ENCODE measurements around the gene TNFRSF12A. TPM values are rescaled to one million over a fixed set of nuclear protein-coding genes. Genes with fewer than 3 reads are reported as not detected.
"Not testable (repeated sequence)": the region's sequence is repeated elsewhere in the genome, so short reads cannot be mapped to it uniquely, and the experiment has no call there.

TNFRSF12A gene
- total RNA-seq, 6 experiments from 2014 or later = 392 to 451 (median 429) TPM

DNA sequence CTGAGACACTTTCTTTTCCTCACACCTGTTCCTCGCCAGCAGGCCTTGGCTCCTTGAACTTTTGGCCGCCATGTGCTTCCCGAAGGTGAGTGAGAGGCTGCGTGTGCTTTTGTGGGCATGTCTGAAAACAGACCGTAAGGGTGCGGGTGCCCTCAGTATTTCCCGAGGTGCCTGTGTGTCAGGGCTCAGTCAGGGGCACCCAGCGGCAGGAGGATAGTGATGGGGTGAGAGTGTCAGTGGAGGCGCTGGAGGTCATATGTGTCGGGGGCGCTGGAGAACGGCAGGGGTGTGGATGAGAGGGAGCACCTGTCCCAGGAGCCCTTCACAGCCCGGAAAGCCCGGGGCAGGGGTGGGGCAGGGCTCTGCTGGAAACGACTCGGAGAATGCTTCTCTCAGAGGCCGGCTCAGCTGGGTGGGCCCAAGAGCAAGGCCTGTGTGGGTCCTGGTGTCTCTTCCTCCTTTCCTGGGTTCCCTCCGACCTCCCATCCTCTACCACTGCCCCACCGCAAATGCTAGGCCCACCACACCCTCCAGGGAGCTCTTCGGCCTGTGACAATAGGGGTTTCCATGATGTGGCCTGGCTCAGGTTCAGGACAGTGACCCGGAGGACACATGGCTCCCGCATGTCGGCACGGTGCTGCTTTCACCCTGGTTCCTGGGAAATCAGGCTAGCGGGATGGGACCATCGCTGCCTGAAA, 45.7 kb downstream of the TNFRSF12A start:
- DNase-seq = no peak
- H3K9me3 Mint-ChIP-seq = no peaks in the 10 kb centered on the region
- TF ChIP-seq, protein P1, sequence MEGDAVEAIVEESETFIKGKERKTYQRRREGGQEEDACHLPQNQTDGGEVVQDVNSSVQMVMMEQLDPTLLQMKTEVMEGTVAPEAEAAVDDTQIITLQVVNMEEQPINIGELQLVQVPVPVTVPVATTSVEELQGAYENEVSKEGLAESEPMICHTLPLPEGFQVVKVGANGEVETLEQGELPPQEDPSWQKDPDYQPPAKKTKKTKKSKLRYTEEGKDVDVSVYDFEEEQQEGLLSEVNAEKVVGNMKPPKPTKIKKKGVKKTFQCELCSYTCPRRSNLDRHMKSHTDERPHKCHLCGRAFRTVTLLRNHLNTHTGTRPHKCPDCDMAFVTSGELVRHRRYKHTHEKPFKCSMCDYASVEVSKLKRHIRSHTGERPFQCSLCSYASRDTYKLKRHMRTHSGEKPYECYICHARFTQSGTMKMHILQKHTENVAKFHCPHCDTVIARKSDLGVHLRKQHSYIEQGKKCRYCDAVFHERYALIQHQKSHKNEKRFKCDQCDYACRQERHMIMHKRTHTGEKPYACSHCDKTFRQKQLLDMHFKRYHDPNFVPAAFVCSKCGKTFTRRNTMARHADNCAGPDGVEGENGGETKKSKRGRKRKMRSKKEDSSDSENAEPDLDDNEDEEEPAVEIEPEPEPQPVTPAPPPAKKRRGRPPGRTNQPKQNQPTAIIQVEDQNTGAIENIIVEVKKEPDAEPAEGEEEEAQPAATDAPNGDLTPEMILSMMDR (IDR thresholded peaks at IDR 0.05) = no peak
- no peak overlapping the region for H3K27ac Mint-ChIP-seq
- peaks cover 9% of the 10 kb centered on the region for H3K4me1 Mint-ChIP-seq (ENCODE audit: low read depth)
- H3K4me3 Mint-ChIP-seq = no peak overlapping the region
- peaks cover 4% of the 10 kb centered on the region for H3K27me3 Mint-ChIP-seq (ENCODE audit: insufficient read depth)
- H3K36me3 Mint-ChIP-seq (ENCODE audit: low read depth) = no peaks in the 10 kb centered on the region

DNA sequence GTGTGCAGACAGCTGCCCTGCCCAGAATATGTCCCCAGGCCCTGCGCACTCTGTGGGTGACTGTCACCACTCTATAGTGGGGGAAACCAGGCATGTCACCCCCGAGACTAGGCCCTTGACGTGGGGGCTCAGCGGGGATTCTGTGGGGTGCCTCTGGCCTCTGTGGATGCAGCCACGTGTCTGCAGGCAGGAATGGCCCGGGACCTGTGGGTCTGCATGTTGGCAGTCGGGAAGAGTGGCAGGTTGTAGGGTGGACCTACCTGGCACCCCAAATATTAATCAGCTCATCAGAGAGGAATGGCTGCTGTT, 46.2 kb downstream of the TNFRSF12A start:
- Mint-ChIP-seq H3K4me3 (no peak overlapping the region), H3K4me1 (ENCODE audit: low read depth) (peaks cover 9% of the 10 kb centered on the region), H3K36me3 (ENCODE audit: low read depth) (no peaks in the 10 kb centered on the region), H3K27me3 (ENCODE audit: insufficient read depth) (peaks cover 7% of the 10 kb centered on the region), H3K27ac (no peak overlapping the region), H3K9me3 (no peaks in the 10 kb centered on the region)
- TF ChIP-seq, protein P1 (IDR thresholded peaks at IDR 0.05) = no peak
- no peak for DNase-seq

DNA sequence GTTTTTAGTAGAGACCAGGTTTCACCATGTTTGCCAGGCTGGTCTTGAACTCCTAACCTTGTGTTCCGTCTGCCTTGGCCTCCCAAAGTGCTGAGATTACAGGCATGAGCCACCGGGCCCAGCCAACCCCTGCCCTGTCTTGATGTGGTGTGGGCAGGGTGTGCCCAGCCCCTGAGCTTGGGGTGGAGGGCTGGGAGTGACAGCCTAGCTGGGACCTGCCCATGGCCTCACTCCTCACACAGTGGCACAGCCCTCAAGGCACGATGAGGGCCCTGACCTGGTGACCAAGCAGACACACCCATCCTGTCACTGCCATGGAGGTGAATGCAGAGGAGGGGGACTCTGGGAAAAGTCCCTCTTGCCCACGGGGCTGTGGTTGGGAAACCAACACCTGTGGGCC, 48.3 kb downstream of the TNFRSF12A start:
- no peak overlapping the region for H3K27ac Mint-ChIP-seq
- peaks cover 9% of the 10 kb centered on the region for H3K27me3 Mint-ChIP-seq (ENCODE audit: insufficient read depth)
- H3K4me1 Mint-ChIP-seq (ENCODE audit: low read depth) = peaks cover 9% of the 10 kb centered on the region
- TF ChIP-seq, protein P1 (IDR thresholded peaks at IDR 0.05) = no peak
- H3K9me3 Mint-ChIP-seq = no peaks in the 10 kb centered on the region
- no peak for DNase-seq
- H3K36me3 Mint-ChIP-seq (ENCODE audit: low read depth) = no peaks in the 10 kb centered on the region
- no peak overlapping the region for H3K4me3 Mint-ChIP-seq

DNA sequence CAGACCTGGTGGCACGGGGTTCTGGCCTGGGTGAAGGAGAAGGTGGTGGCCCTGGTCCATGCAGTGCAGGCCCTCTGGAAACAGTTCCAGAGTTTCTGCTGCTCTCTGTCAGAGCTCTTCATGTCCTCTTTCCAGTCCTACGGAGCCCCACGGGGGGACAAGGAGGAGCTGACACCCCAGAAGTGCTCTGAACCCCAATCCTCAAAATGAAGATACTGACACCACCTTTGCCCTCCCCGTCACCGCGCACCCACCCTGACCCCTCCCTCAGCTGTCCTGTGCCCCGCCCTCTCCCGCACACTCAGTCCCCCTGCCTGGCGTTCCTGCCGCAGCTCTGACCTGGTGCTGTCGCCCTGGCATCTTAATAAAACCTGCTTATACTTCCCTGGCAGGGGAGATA, 49.0 kb downstream of the TNFRSF12A start:
- H3K9me3 Mint-ChIP-seq; H3K36me3 Mint-ChIP-seq (ENCODE audit: low read depth); H3K4me3 Mint-ChIP-seq; H3K4me1 Mint-ChIP-seq (ENCODE audit: low read depth); H3K27ac Mint-ChIP-seq; DNase-seq: not testable (repeated sequence)
- H3K27me3 Mint-ChIP-seq (ENCODE audit: insufficient read depth) = peaks cover 15% of the 10 kb centered on the region

DNA sequence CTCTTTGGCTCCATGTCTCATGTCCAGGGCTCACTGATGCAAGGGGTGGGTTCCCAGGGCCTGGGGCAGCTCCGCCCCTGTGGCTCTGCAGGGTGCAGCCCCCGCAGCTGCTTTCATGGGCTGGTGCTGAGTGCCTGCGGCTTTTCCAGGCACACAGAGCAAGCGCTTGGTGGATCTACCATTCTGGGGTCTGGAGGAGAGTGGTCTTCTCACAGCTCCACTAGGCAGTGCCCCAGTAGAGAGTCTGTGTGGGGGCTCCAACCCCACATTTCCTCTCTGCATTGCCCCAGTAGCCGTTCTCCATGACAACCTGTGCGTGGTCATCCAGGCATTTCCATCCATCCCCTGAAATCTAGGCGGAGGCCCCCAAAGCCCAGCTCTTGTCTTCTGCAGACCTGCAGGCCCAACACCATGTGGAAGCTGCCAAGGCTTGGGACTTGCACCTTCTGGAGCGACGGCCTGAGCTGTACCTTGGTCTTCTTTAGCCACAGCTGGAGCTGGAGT, 50.5 kb downstream of the TNFRSF12A start:
- Mint-ChIP-seq H3K27ac (no peak overlapping the region), H3K4me1 (ENCODE audit: low read depth) (peaks cover 1% of the 10 kb centered on the region), H3K9me3 (no peaks in the 10 kb centered on the region), H3K4me3 (no peak overlapping the region), H3K27me3 (ENCODE audit: insufficient read depth) (peaks cover 24% of the 10 kb centered on the region), H3K36me3 (ENCODE audit: low read depth) (no peaks in the 10 kb centered on the region)
- no peak for DNase-seq
- TF ChIP-seq, protein P1 (IDR thresholded peaks at IDR 0.05) = no peak

DNA sequence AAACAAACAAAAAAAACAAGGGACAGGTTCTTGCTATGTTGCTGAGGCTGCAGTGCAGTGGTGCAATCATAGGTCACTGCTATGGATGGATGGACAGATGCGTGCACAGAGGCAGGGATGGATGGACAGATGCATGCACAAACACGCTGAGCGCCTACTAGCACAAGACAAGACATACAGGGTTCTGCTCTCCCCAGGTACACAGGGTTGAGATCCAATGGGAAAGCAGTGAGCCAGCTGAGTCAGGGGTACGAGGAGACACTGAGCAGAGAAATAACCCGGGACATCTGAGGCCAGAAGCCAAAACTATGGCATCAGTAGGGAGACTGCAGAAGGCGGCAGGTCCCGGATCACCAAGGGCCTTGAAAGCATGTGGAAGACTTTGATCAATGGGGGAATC, 51.5 kb downstream of the TNFRSF12A start:
- no peaks in the 10 kb centered on the region for H3K9me3 Mint-ChIP-seq
- DNase-seq = no peak
- H3K36me3 Mint-ChIP-seq (ENCODE audit: low read depth) = no peaks in the 10 kb centered on the region
- no peak overlapping the region for H3K27ac Mint-ChIP-seq
- TF ChIP-seq, protein P1 (IDR thresholded peaks at IDR 0.05) = no peak
- no peak overlapping the region for H3K4me3 Mint-ChIP-seq
- no peaks in the 10 kb centered on the region for H3K4me1 Mint-ChIP-seq (ENCODE audit: low read depth)
- H3K27me3 Mint-ChIP-seq (ENCODE audit: insufficient read depth) = peaks cover 26% of the 10 kb centered on the region

Other genes starting within 250 kb of the TNFRSF12A start
- gene ELOB, start 243.1 kb upstream of the TNFRSF12A start, total RNA-seq (2021; fragmentation: NEBNext Ultra II Directional; extraction: Animal tissue kit (Norgen Biotek cat#: 25700)) = 100 to 1,000 TPM; 329 to 403 (median 352) TPM
- gene PRSS33, start 232.8 kb upstream of the TNFRSF12A start, total RNA-seq (2021; fragmentation: NEBNext Ultra II Directional; extraction: Animal tissue kit (Norgen Biotek cat#: 25700)) = not detected
- gene PRSS41, start 221.9 kb upstream of the TNFRSF12A start, total RNA-seq (2021; fragmentation: NEBNext Ultra II Directional; extraction: Animal tissue kit (Norgen Biotek cat#: 25700)) = not detected
- not detected for gene PRSS21, start 203.1 kb upstream of the TNFRSF12A start, total RNA-seq (2021; fragmentation: NEBNext Ultra II Directional; extraction: Animal tissue kit (Norgen Biotek cat#: 25700))
- under 1 TPM in 4 of 6 experiments, not detected in 2; 0.41 to 0.68 (median 0.46) TPM for gene ZG16B, start 190.1 kb upstream of the TNFRSF12A start, total RNA-seq (2021; fragmentation: NEBNext Ultra II Directional; extraction: Animal tissue kit (Norgen Biotek cat#: 25700))
- gene PRSS22, start 162.2 kb upstream of the TNFRSF12A start, total RNA-seq (2021; fragmentation: NEBNext Ultra II Directional; extraction: Animal tissue kit (Norgen Biotek cat#: 25700)) = not detected
- gene FLYWCH2, start 137.2 kb upstream of the TNFRSF12A start, total RNA-seq (2021; fragmentation: NEBNext Ultra II Directional; extraction: Animal tissue kit (Norgen Biotek cat#: 25700)) = 10 to 100 TPM; 24.5 to 29.3 (median 26.1) TPM
- gene FLYWCH1, start 108.4 kb upstream of the TNFRSF12A start, total RNA-seq (2021; fragmentation: NEBNext Ultra II Directional; extraction: Animal tissue kit (Norgen Biotek cat#: 25700)) = 10 to 100 TPM; 30.3 to 34.9 (median 33.7) TPM
- not detected for gene KREMEN2, start 56.1 kb upstream of the TNFRSF12A start, total RNA-seq (2021; fragmentation: NEBNext Ultra II Directional; extraction: Animal tissue kit (Norgen Biotek cat#: 25700))
- 10 to 100 TPM in 5 of 6 experiments, 1 to 10 TPM in 1; 5.7 to 16.5 (median 13.7) TPM for gene PAQR4, start 51.0 kb upstream of the TNFRSF12A start, total RNA-seq (2021; fragmentation: NEBNext Ultra II Directional; extraction: Animal tissue kit (Norgen Biotek cat#: 25700))
- 10 to 100 TPM; 21.1 to 40.8 (median 36.7) TPM for gene PKMYT1, start 39.9 kb upstream of the TNFRSF12A start, total RNA-seq (2021; fragmentation: NEBNext Ultra II Directional; extraction: Animal tissue kit (Norgen Biotek cat#: 25700))
- not detected for gene CLDN9, start 7.4 kb upstream of the TNFRSF12A start, total RNA-seq (2021; fragmentation: NEBNext Ultra II Directional; extraction: Animal tissue kit (Norgen Biotek cat#: 25700))
- under 1 TPM in 1 of 6 experiments, not detected in 5; 0.21 TPM for gene CLDN6, start 2.2 kb upstream of the TNFRSF12A start, total RNA-seq (2021; fragmentation: NEBNext Ultra II Directional; extraction: Animal tissue kit (Norgen Biotek cat#: 25700))
- 10 to 100 TPM; 54.6 to 90.3 (median 83.2) TPM for gene HCFC1R1, start 3.6 kb downstream of the TNFRSF12A start, total RNA-seq (2021; fragmentation: NEBNext Ultra II Directional; extraction: Animal tissue kit (Norgen Biotek cat#: 25700))
- 10 to 100 TPM; 18.2 to 21.6 (median 19.9) TPM for gene THOC6, start 3.7 kb downstream of the TNFRSF12A start, total RNA-seq (2021; fragmentation: NEBNext Ultra II Directional; extraction: Animal tissue kit (Norgen Biotek cat#: 25700))
- gene BICDL2, start 16.6 kb downstream of the TNFRSF12A start, total RNA-seq (2021; fragmentation: NEBNext Ultra II Directional; extraction: Animal tissue kit (Norgen Biotek cat#: 25700)) = not detected
- gene MMP25, start 26.2 kb downstream of the TNFRSF12A start, total RNA-seq (2021; fragmentation: NEBNext Ultra II Directional; extraction: Animal tissue kit (Norgen Biotek cat#: 25700)) = under 1 TPM in 3 of 6 experiments, not detected in 3; 0.05 to 0.17 (median 0.07) TPM
- gene IL32, start 45.3 kb downstream of the TNFRSF12A start, total RNA-seq (2021; fragmentation: NEBNext Ultra II Directional; extraction: Animal tissue kit (Norgen Biotek cat#: 25700)) = 1 to 10 TPM in 5 of 6 experiments, under 1 TPM in 1; 1.00 to 2.3 (median 1.7) TPM
- gene ZSCAN10, start 78.9 kb downstream of the TNFRSF12A start, total RNA-seq (2021; fragmentation: NEBNext Ultra II Directional; extraction: Animal tissue kit (Norgen Biotek cat#: 25700)) = not detected
- 10 to 100 TPM in 2 of 6 experiments, 1 to 10 TPM in 4; 7.6 to 10.2 (median 9.5) TPM for gene ZNF205, start 92.2 kb downstream of the TNFRSF12A start, total RNA-seq (2021; fragmentation: NEBNext Ultra II Directional; extraction: Animal tissue kit (Norgen Biotek cat#: 25700))
- gene ZNF213, start 114.7 kb downstream of the TNFRSF12A start, total RNA-seq (2021; fragmentation: NEBNext Ultra II Directional; extraction: Animal tissue kit (Norgen Biotek cat#: 25700)) = 1 to 10 TPM; 5.9 to 7.3 (median 6.9) TPM
- gene OR1F1, start 167.8 kb downstream of the TNFRSF12A start, total RNA-seq (2021; fragmentation: NEBNext Ultra II Directional; extraction: Animal tissue kit (Norgen Biotek cat#: 25700)) = not detected
- 1 to 10 TPM; 5.1 to 6.3 (median 5.7) TPM for gene ZNF200, start 214.8 kb downstream of the TNFRSF12A start, total RNA-seq (2021; fragmentation: NEBNext Ultra II Directional; extraction: Animal tissue kit (Norgen Biotek cat#: 25700))
- under 1 TPM in 1 of 6 experiments, not detected in 5; 0.09 TPM for gene MEFV, start 236.3 kb downstream of the TNFRSF12A start, total RNA-seq (2021; fragmentation: NEBNext Ultra II Directional; extraction: Animal tissue kit (Norgen Biotek cat#: 25700))

Data from HFFc6 (cell line).